CD14-positive monocyte (primary cell): ENCODE results near the gene MB21D2. TPM values are rescaled to one million over a fixed set of nuclear protein-coding genes. Genes with fewer than 3 reads are reported as not detected.

ENCODE experiments used
- DNase-seq, 3 donors: peaks; one replicate each; pipeline ENCODE4 v3.0.0-alpha.2; 2011 to 2022
- H2AFZ ChIP-seq: 2 replicates; pipeline ENCODE4 v1.6.0; 2012; ENCODE audit warnings: mild to moderate bottlenecking, low read depth, low read length, inconsistent platforms; ENCODE audit not compliant: insufficient read depth, poor library complexity, severe bottlenecking
- H3K27ac ChIP-seq, 2 donors: 1 replicate in 1 of 2; 2 replicates in 1 of 2; pipeline ENCODE4 v1.5.1; 2012 to 2013; ENCODE audit warnings: low read length in 2 of 2, control low read depth in 1 of 2, inconsistent platforms in 1 of 2, low read depth in 1 of 2, mild to moderate bottlenecking in 1 of 2
- H3K27me3 ChIP-seq, 2 donors: one replicate each; pipeline versions ENCODE4 v1.6.0 to v1.6.1; 2011 to 2013; ENCODE audit warnings: low read length in 2 of 2; ENCODE audit not compliant: control insufficient read depth in 2 of 2, insufficient read depth in 2 of 2
- H3K36me3 ChIP-seq, 2 donors: replicated peaks in 1 of 2; 1 replicate in 1 of 2; 2 replicates in 1 of 2; pipeline versions ENCODE4 v1.5.1 to v1.6.1; 2012 to 2013; ENCODE audit warnings: low read length in 2 of 2, control low read depth in 1 of 2, inconsistent platforms in 1 of 2, mild to moderate bottlenecking in 1 of 2; ENCODE audit not compliant: insufficient read depth in 2 of 2, control insufficient read depth in 1 of 2
- H3K4me1 ChIP-seq, 2 donors: 1 replicate in 1 of 2; 2 replicates in 1 of 2; pipeline versions ENCODE4 v1.5.1 to v1.6.1; 2012 to 2013; ENCODE audit warnings: low read length in 2 of 2, control low read depth in 1 of 2, inconsistent platforms in 1 of 2, mild to moderate bottlenecking in 1 of 2, moderate library complexity in 1 of 2; ENCODE audit not compliant: insufficient read depth in 2 of 2, control insufficient read depth in 1 of 2
- H3K4me2 ChIP-seq: replicated peaks from 2 replicates; pipeline ENCODE3; 2012; ENCODE audit warnings: low read length, moderate library complexity, mild to moderate bottlenecking; ENCODE audit not compliant: poor library complexity, severe bottlenecking; ENCODE audit errors: extremely low read depth
- H3K4me3 ChIP-seq, 3 experiments: fragments of 200-600 bp in 1 of 3; sonication (generic) in 1 of 3; replicated peaks in 1 of 3; 1 replicate in 2 of 3; 2 replicates in 1 of 3; pipeline ENCODE4 v1.5.1; 2011 to 2013; ENCODE audit warnings: low read length in 3 of 3, mild to moderate bottlenecking in 3 of 3, control low read depth in 2 of 3, low read depth in 2 of 3, inconsistent platforms in 1 of 3, moderate library complexity in 1 of 3
- H3K79me2 ChIP-seq: 2 replicates; pipeline ENCODE4 v1.6.0; 2012; ENCODE audit warnings: mild to moderate bottlenecking, control low read depth, inconsistent platforms, low read length, moderate library complexity; ENCODE audit not compliant: insufficient read depth
- H3K9ac ChIP-seq: 2 replicates; pipeline ENCODE4 v1.6.0; 2017; ENCODE audit warnings: low read length, mild to moderate bottlenecking; ENCODE audit not compliant: insufficient read depth, poor library complexity, severe bottlenecking
- H3K9me3 ChIP-seq, 2 donors: replicated peaks in 1 of 2; 1 replicate in 1 of 2; 2 replicates in 1 of 2; pipeline versions ENCODE4 v1.5.1 to v1.6.1; 2012 to 2013; ENCODE audit warnings: low read length in 2 of 2, control low read depth in 1 of 2; ENCODE audit not compliant: control insufficient read depth in 1 of 2, insufficient read depth in 1 of 2
- H4K20me1 ChIP-seq: 2 replicates; pipeline ENCODE4 v1.6.0; 2012; ENCODE audit warnings: mild to moderate bottlenecking, low read length, control low read depth, moderate library complexity; ENCODE audit not compliant: insufficient read depth
- H3K27ac Mint-ChIP-seq, 7 donors: one replicate each; pipeline ENCODE4 v1.8.0; 2020; ENCODE audit warnings: mild to moderate bottlenecking in 7 of 7, mixed read lengths in 7 of 7, moderate library complexity in 6 of 7, inconsistent platforms in 2 of 7
- H3K27me3 Mint-ChIP-seq, 3 donors: one replicate each; pipeline ENCODE4 v1.8.0; 2021 to 2022; ENCODE audit warnings: low read depth in 3 of 3, mild to moderate bottlenecking in 3 of 3, mixed read lengths in 3 of 3, moderate library complexity in 3 of 3, inconsistent platforms in 1 of 3
- H3K36me3 Mint-ChIP-seq, 2 donors: one replicate each; pipeline ENCODE4 v1.8.0; 2020; ENCODE audit warnings: mixed read lengths in 2 of 2, inconsistent platforms in 1 of 2, mild to moderate bottlenecking in 1 of 2
- H3K4me1 Mint-ChIP-seq: one replicate; pipeline ENCODE4 v1.8.0; 2020; ENCODE audit warnings: mild to moderate bottlenecking, mixed read lengths
- H3K4me3 Mint-ChIP-seq, 2 donors: one replicate each; pipeline ENCODE4 v1.8.0; 2020; ENCODE audit warnings: mild to moderate bottlenecking in 2 of 2, mixed read lengths in 2 of 2, moderate library complexity in 1 of 2
- H3K9me3 Mint-ChIP-seq, 7 donors: one replicate each; pipeline ENCODE4 v1.8.0; 2020 to 2022; ENCODE audit warnings: mixed read lengths in 7 of 7, mild to moderate bottlenecking in 6 of 7, moderate library complexity in 6 of 7, inconsistent platforms in 2 of 7
- WGBS: methylation state at CpG from one replicate; pipeline ENCODE4 v1.1.5; 2013; ENCODE audit warnings: missing lambda C conversion rate; ENCODE audit not compliant: insufficient coverage; 5-methylcytosine and 5-hydroxymethylcytosine counted together
- intact Hi-C, 2 donors: fragments of 100-400 bp; cut with micrococcal nuclease; formaldehyde crosslinking; loops; one replicate each; pipeline versions ENCODE4 v1.15.0 to v1.15.1; 2023
- polyA plus RNA-seq, 3 donors: library from polyadenylated mRNA; depleted of rRNA in 1 of 3; unstranded in 2 of 3; stranded (reverse) in 1 of 3; fragments of 300-500 nt in 2 of 3; fragments of >200 nt in 1 of 3; fragmentation: Illumina TruSeq in 2 of 3; gene quantifications; 1 replicate in 2 of 3; 2 replicates in 1 of 3; pipeline ENCODE4 v1.2.3, GENCODE V29; 2012 to 2021
- TF ChIP-seq, protein P1 (sequence below): fragments of 200-600 bp; IDR thresholded peaks from one replicate; pipeline ENCODE4 v1.8.0; 2022; ENCODE audit warnings: antibody characterized with exemption, mild to moderate bottlenecking

MB21D2 gene
- polyA plus RNA-seq, 3 donors = 0.37 to 0.77 (median 0.59) TPM

DNA sequence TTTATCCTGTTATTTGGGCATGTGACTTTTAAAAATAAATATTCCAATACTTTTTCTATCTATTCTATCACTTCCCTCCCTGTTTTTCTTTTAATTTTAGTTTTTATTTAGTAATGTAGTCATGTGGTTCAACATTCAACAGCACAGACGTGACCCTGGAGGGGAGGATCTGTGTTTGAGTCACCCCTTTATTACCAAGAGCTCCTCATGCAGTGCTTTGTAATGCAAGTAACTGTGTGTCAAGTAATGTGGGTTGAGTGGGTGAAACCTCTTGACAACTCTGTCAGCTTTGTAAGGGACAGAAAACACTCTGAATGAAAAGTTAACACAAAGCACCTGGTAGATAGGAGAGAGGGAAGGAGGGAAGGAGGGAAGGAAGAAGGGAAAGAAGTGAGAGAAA is 100.6 kb downstream of the MB21D2 start:
- DNase-seq = peak in 1 of 3 donors; percentile 44
- H4K20me1 ChIP-seq = no peaks in the 10 kb centered on the region
- H3K27me3 ChIP-seq = no peaks in the 10 kb centered on the region
- no peak overlapping the region for H3K4me2 ChIP-seq
- TF ChIP-seq, protein P1, sequence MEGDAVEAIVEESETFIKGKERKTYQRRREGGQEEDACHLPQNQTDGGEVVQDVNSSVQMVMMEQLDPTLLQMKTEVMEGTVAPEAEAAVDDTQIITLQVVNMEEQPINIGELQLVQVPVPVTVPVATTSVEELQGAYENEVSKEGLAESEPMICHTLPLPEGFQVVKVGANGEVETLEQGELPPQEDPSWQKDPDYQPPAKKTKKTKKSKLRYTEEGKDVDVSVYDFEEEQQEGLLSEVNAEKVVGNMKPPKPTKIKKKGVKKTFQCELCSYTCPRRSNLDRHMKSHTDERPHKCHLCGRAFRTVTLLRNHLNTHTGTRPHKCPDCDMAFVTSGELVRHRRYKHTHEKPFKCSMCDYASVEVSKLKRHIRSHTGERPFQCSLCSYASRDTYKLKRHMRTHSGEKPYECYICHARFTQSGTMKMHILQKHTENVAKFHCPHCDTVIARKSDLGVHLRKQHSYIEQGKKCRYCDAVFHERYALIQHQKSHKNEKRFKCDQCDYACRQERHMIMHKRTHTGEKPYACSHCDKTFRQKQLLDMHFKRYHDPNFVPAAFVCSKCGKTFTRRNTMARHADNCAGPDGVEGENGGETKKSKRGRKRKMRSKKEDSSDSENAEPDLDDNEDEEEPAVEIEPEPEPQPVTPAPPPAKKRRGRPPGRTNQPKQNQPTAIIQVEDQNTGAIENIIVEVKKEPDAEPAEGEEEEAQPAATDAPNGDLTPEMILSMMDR = no peak
- H3K4me1 ChIP-seq = no peaks in the 10 kb centered on the region
- no peaks in the 10 kb centered on the region for H3K36me3 ChIP-seq
- Mint-ChIP-seq H3K27ac (no peak overlapping the region), H3K27me3 (peaks cover under 1 to 13% (median 6%) of the 10 kb centered on the region in 3 donors), H3K9me3 (peaks cover 0 to 2% (median 0%) of the 10 kb centered on the region in 7 donors), H3K4me1 (no peaks in the 10 kb centered on the region), H3K36me3 (no peaks in the 10 kb centered on the region), H3K4me3 (no peak overlapping the region)
- intact Hi-C loops = loop anchor here (5.0 to 10.0 kb wide), 3 partner anchors 225 to 758 kb away; no protein-coding TSS in a partner anchor
- no peak overlapping the region for H2AFZ ChIP-seq
- WGBS = no CpG with 5 or more reads among the region's 1 CpG
- no peak overlapping the region for H3K27ac ChIP-seq
- H3K9me3 ChIP-seq = no peaks in the 10 kb centered on the region
- H3K79me2 ChIP-seq = no peaks in the 10 kb centered on the region
- no peak overlapping the region for H3K4me3 ChIP-seq
- H3K9ac ChIP-seq = no peak overlapping the region

DNA sequence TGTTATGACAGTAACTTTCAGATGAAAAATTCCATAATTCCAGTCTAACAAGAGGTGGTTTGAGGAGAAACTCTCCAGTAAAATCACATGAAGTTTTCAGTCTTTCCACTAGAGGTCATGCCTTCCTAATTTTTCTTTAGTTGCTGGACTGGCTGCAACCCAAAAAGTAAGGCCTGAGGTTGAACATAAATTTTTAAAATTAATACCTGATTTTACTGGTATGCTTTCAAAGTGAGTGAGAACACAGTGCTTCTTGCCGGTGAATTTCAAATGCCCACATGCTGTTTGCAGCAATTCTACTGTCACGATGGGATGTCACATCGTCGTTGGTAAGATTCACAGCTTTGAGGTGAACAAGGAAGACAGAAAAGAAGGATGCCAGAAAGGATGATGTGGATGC is 101.3 kb downstream of the MB21D2 start:
- Histone ChIP-seq H3K9ac (no peak overlapping the region), H3K4me2 (no peak overlapping the region), H3K4me3 (no peak overlapping the region), H2AFZ (no peak overlapping the region), H3K4me1 (no peaks in the 10 kb centered on the region), H3K79me2 (no peaks in the 10 kb centered on the region), H3K36me3 (no peaks in the 10 kb centered on the region), H4K20me1 (no peaks in the 10 kb centered on the region), H3K27me3 (no peaks in the 10 kb centered on the region), H3K27ac (no peak overlapping the region), H3K9me3 (no peaks in the 10 kb centered on the region)
- no peak overlapping the region for H3K27ac Mint-ChIP-seq
- 88% methylated on average over 4 of the region's 4 CpGs for WGBS
- no peak overlapping the region for H3K4me3 Mint-ChIP-seq
- TF ChIP-seq, protein P1 = peak; percentile 80
- H3K9me3 Mint-ChIP-seq = peaks cover 0 to 4% (median 0%) of the 10 kb centered on the region in 7 donors
- H3K27me3 Mint-ChIP-seq = peaks cover 3 to 9% (median 7%) of the 10 kb centered on the region in 3 donors
- DNase-seq = peak; percentile 13 to 48 (median 33)
- H3K4me1 Mint-ChIP-seq = no peaks in the 10 kb centered on the region
- intact Hi-C loops = loop anchor here (5.0 to 10.0 kb wide), 3 partner anchors 226 to 758 kb away; no protein-coding TSS in a partner anchor
- no peaks in the 10 kb centered on the region for H3K36me3 Mint-ChIP-seq
